GM19455 (cell line): ENCODE measurements around the gene AGGF1.
"Not testable (repeated sequence)": the region's sequence is repeated elsewhere in the genome, so short reads cannot be mapped to it uniquely, and the experiment has no call there.

ENCODE experiments used
- ATAC-seq: cut with Tn5 transposase; IDR thresholded peaks from one replicate; pipeline ENCODE4 v1.9.1; 2021; ENCODE audit not compliant: unreplicated experiment

The AGGF1 gene

GRCh38 chr5:77030097-77031071 is at the start of gene AGGF1:
TSS of gene AGGF1 (plus strand) at chr5:77030404. CDS start at chr5:77030767, 363 bp downstream.
- peak; percentile 99 for ATAC-seq

GRCh38 chr5:76980518-76981144 is 49.6 kb upstream of the AGGF1 start:
- ATAC-seq: no peak

GRCh38 chr5:76982450-76982849 is 47.8 kb upstream of the AGGF1 start:
- ATAC-seq: no peak

- no peak for ATAC-seq
Measured at GRCh38 chr5:76983468-76983867, 46.7 kb upstream of the AGGF1 start.

GRCh38 chr5:76986825-76987526 is 43.2 kb upstream of the AGGF1 start:
- no peak for ATAC-seq

GRCh38 chr5:76990899-76991459 is 39.2 kb upstream of the AGGF1 start:
- ATAC-seq: no peak

GRCh38 chr5:76993436-76993835 is 36.8 kb upstream of the AGGF1 start:
- not testable (repeated sequence) for ATAC-seq

- ATAC-seq: no peak
Measured at GRCh38 chr5:76994337-76994736, 35.9 kb upstream of the AGGF1 start.

GRCh38 chr5:76998251-76998650 is 32.0 kb upstream of the AGGF1 start:
- ATAC-seq: not testable (repeated sequence)

- ATAC-seq: no peak
Measured at GRCh38 chr5:76999451-76999850, 30.8 kb upstream of the AGGF1 start.

GRCh38 chr5:77003246-77003645 is 27.0 kb upstream of the AGGF1 start:
- ATAC-seq: no peak

GRCh38 chr5:77006124-77006523 is 24.1 kb upstream of the AGGF1 start:
- ATAC-seq: no peak

- ATAC-seq: no peak
Measured at GRCh38 chr5:77008413-77008812, 21.8 kb upstream of the AGGF1 start.

- no peak for ATAC-seq
Measured at GRCh38 chr5:77010243-77010642, 20.0 kb upstream of the AGGF1 start.

- ATAC-seq: no peak
Measured at GRCh38 chr5:77011498-77011897, 18.7 kb upstream of the AGGF1 start.

GRCh38 chr5:77012601-77013000 is 17.6 kb upstream of the AGGF1 start:
- no peak for ATAC-seq

- no peak for ATAC-seq
Measured at GRCh38 chr5:77015938-77016569, 14.2 kb upstream of the AGGF1 start.

GRCh38 chr5:77016962-77017361 is 13.2 kb upstream of the AGGF1 start:
- ATAC-seq: no peak

- ATAC-seq: no peak
Measured at GRCh38 chr5:77017668-77018067, 12.5 kb upstream of the AGGF1 start.

GRCh38 chr5:77022511-77023417 is 7.4 kb upstream of the AGGF1 start:
- no peak for ATAC-seq
